ENCODE results near the gene CES3. TPM values are rescaled to one million over a fixed set of nuclear protein-coding genes. Genes with fewer than 3 reads are reported as not detected.

Gene CES3
- polyA plus RNA-seq, 1 donor from 2014 or later: 1.8 TPM

GRCh38 chr16:66983033-66983432 lies 22.0 kb downstream of the CES3 start:
- no peak overlapping the region for H3K4me3 ChIP-seq (ENCODE audit: low read length)

GRCh38 chr16:66984892-66985311 lies 23.8 kb downstream of the CES3 start:
- Histone ChIP-seq H3K27ac (ENCODE audit: low read length) (no peak overlapping the region), H3K9me2 (ENCODE audit: insufficient read depth, low read length) (no peaks in the 10 kb centered on the region), H4K20me1 (ENCODE audit: insufficient read depth) (no peaks in the 10 kb centered on the region), H3K27me3 (ENCODE audit: insufficient read depth, low read depth, low read length) (no peaks in the 10 kb centered on the region), H3K36me3 (ENCODE audit: insufficient read depth, low read length) (no peaks in the 10 kb centered on the region), H3K79me2 (replicated peaks; ENCODE audit: insufficient read depth, low read length) (no peaks in the 10 kb centered on the region), H3K4me3 (ENCODE audit: low read length) (no peak overlapping the region), H3K4me2 (ENCODE audit: low read length) (no peak overlapping the region), H2AFZ (ENCODE audit: low read depth, low read length) (no peak overlapping the region), H3K9me3 (ENCODE audit: low read length) (no peaks in the 10 kb centered on the region), H3K9ac (ENCODE audit: low read length) (no peak overlapping the region), H3F3A (ENCODE audit: insufficient read depth, low read length, poor library complexity, severe bottlenecking) (no peaks in the 10 kb centered on the region)
- TF ChIP-seq POLR2AphosphoS5 (IDR thresholded peaks at IDR 0.05) (no peak), TAF1 (IDR thresholded peaks at IDR 0.05; ENCODE audit: low read depth) (no peak), EZH2 (IDR thresholded peaks at IDR 0.05; ENCODE audit: borderline replicate concordance, insufficient read depth, low read length, poor library complexity, severe bottlenecking) (no peak), SMC3 (conservative IDR thresholded peaks at IDR 0.05; ENCODE audit: poor library complexity) (no peak)

More at GRCh38 chr16:66983033-66983432, 22.0 kb downstream of the CES3 start:
- Histone ChIP-seq H3K79me2 (replicated peaks; ENCODE audit: insufficient read depth, low read length) (no peaks in the 10 kb centered on the region), H3K9me3 (ENCODE audit: low read length) (no peaks in the 10 kb centered on the region), H3K9me2 (ENCODE audit: insufficient read depth, low read length) (no peaks in the 10 kb centered on the region), H4K20me1 (ENCODE audit: insufficient read depth) (no peaks in the 10 kb centered on the region), H2AFZ (ENCODE audit: low read depth, low read length) (no peak overlapping the region), H3F3A (ENCODE audit: insufficient read depth, low read length, poor library complexity, severe bottlenecking) (no peaks in the 10 kb centered on the region), H3K27me3 (ENCODE audit: insufficient read depth, low read depth, low read length) (no peaks in the 10 kb centered on the region), H3K9ac (ENCODE audit: low read length) (no peak overlapping the region), H3K27ac (ENCODE audit: low read length) (no peak overlapping the region), H3K4me2 (ENCODE audit: low read length) (no peak overlapping the region), H3K36me3 (ENCODE audit: insufficient read depth, low read length) (no peaks in the 10 kb centered on the region)
- TF ChIP-seq RAD21 (conservative IDR thresholded peaks at IDR 0.05) (no peak), SMC3 (conservative IDR thresholded peaks at IDR 0.05; ENCODE audit: poor library complexity) (no peak), EZH2 (IDR thresholded peaks at IDR 0.05; ENCODE audit: borderline replicate concordance, insufficient read depth, low read length, poor library complexity, severe bottlenecking) (no peak), POLR2AphosphoS5 (IDR thresholded peaks at IDR 0.05) (no peak), EP300 (conservative IDR thresholded peaks at IDR 0.05; ENCODE audit: poor library complexity, severe bottlenecking) (no peak), CTCF (IDR thresholded peaks at IDR 0.05; ENCODE audit: poor library complexity, severe bottlenecking) (no peak)

- no peak overlapping the region for H3K4me2 ChIP-seq (ENCODE audit: low read length)
- no peak overlapping the region for H3K27ac ChIP-seq (ENCODE audit: low read length)
- H3K9ac ChIP-seq (ENCODE audit: low read length): no peak overlapping the region
- no peak overlapping the region for H3K4me3 ChIP-seq (ENCODE audit: low read length)
- H3F3A ChIP-seq (ENCODE audit: insufficient read depth, low read length, poor library complexity, severe bottlenecking): no peaks in the 10 kb centered on the region
- no peaks in the 10 kb centered on the region for H3K9me2 ChIP-seq (ENCODE audit: insufficient read depth, low read length)
- no peaks in the 10 kb centered on the region for H3K36me3 ChIP-seq (ENCODE audit: insufficient read depth, low read length)
- no peaks in the 10 kb centered on the region for H4K20me1 ChIP-seq (ENCODE audit: insufficient read depth)
- TF ChIP-seq MXI1 (conservative IDR thresholded peaks at IDR 0.05; ENCODE audit: poor library complexity, severe bottlenecking): no peak
- TF ChIP-seq EP300 (conservative IDR thresholded peaks at IDR 0.05; ENCODE audit: poor library complexity, severe bottlenecking): no peak
- H2AFZ ChIP-seq (ENCODE audit: low read depth, low read length): no peak overlapping the region
- no peaks in the 10 kb centered on the region for H3K79me2 ChIP-seq (replicated peaks; ENCODE audit: insufficient read depth, low read length)
- no peaks in the 10 kb centered on the region for H3K27me3 ChIP-seq (ENCODE audit: insufficient read depth, low read depth, low read length)
- H3K9me3 ChIP-seq (ENCODE audit: low read length): no peaks in the 10 kb centered on the region
Measured at GRCh38 chr16:66986559-66986958, 25.5 kb downstream of the CES3 start.
